Measurements from ENCODE around the gene HMCN1. TPM values are rescaled to one million over a fixed set of nuclear protein-coding genes. Genes with fewer than 3 reads are reported as not detected.

The HMCN1 gene
- total RNA-seq, 1 experiment from 2014 or later: 0.12 TPM

GRCh38 chr1:186191511-186191910 is 457.3 kb downstream of the HMCN1 start:
- Mint-ChIP-seq H3K4me3 (ENCODE audit: unreplicated experiment) (no peak overlapping the region), H3K9me3 (ENCODE audit: unreplicated experiment) (peaks cover 19% of the 10 kb centered on the region), H3K27me3 (ENCODE audit: insufficient read depth, unreplicated experiment) (no peaks in the 10 kb centered on the region), H3K27ac (ENCODE audit: low read depth, unreplicated experiment) (no peak overlapping the region), H3K4me1 (ENCODE audit: insufficient read depth, unreplicated experiment) (peaks cover 29% of the 10 kb centered on the region), H3K36me3 (ENCODE audit: insufficient read depth, unreplicated experiment) (no peaks in the 10 kb centered on the region)
- no peak for DNase-seq (ENCODE audit: unreplicated experiment)
- ChIA-PET POLR2A (interaction anchor here (0.6 to 5.3 kb wide), 3 partner anchors 13 to 373 kb away, joined by 3 to 24 read pairs (median 4); no protein-coding TSS in a partner anchor), CTCF (interaction anchor here (0.6 to 4.0 kb wide), 7 partner anchors 11 to 374 kb away, joined by 3 to 27 read pairs (median 3); no protein-coding TSS in a partner anchor)
- intact Hi-C loops (cut with micrococcal nuclease): no loop called here
- BruUV-seq (replicated peaks): no TSS peak
- no peak for TF ChIP-seq CTCF (IDR thresholded peaks at IDR 0.05; ENCODE audit: unreplicated experiment)

GRCh38 chr1:186193224-186193623 is 459.0 kb downstream of the HMCN1 start:
- TF ChIP-seq CTCF (IDR thresholded peaks at IDR 0.05; ENCODE audit: unreplicated experiment): no peak
- ChIA-PET CTCF (interaction anchor here (1.0 kb wide), 1 partner anchor 37 kb away, joined by 3 read pairs; no protein-coding TSS in a partner anchor), POLR2A (interaction anchor here (1.4 kb wide), 1 partner anchor 10 kb away, joined by 3 read pairs; no protein-coding TSS in a partner anchor)
- H3K36me3 Mint-ChIP-seq (ENCODE audit: insufficient read depth, unreplicated experiment): no peaks in the 10 kb centered on the region
- H3K9me3 Mint-ChIP-seq (ENCODE audit: unreplicated experiment): peaks cover 22% of the 10 kb centered on the region
- H3K4me3 Mint-ChIP-seq (ENCODE audit: unreplicated experiment): no peak overlapping the region
- intact Hi-C loops (cut with micrococcal nuclease): no loop called here
- no peak overlapping the region for H3K27ac Mint-ChIP-seq (ENCODE audit: low read depth, unreplicated experiment)
- BruUV-seq (replicated peaks): no TSS peak
- H3K27me3 Mint-ChIP-seq (ENCODE audit: insufficient read depth, unreplicated experiment): no peaks in the 10 kb centered on the region
- DNase-seq (ENCODE audit: unreplicated experiment): no peak
- H3K4me1 Mint-ChIP-seq (ENCODE audit: insufficient read depth, unreplicated experiment): peaks cover 13% of the 10 kb centered on the region

GRCh38 chr1:186194107-186194756 is 460.0 kb downstream of the HMCN1 start:
- no peak for DNase-seq (ENCODE audit: unreplicated experiment)
- TF ChIP-seq CTCF (IDR thresholded peaks at IDR 0.05; ENCODE audit: unreplicated experiment): no peak
- Mint-ChIP-seq H3K4me1 (ENCODE audit: insufficient read depth, unreplicated experiment) (peaks cover 4% of the 10 kb centered on the region), H3K27ac (ENCODE audit: low read depth, unreplicated experiment) (no peak overlapping the region), H3K4me3 (ENCODE audit: unreplicated experiment) (no peak overlapping the region), H3K27me3 (ENCODE audit: insufficient read depth, unreplicated experiment) (no peaks in the 10 kb centered on the region), H3K9me3 (ENCODE audit: unreplicated experiment) (peaks cover 26% of the 10 kb centered on the region), H3K36me3 (ENCODE audit: insufficient read depth, unreplicated experiment) (no peaks in the 10 kb centered on the region)
- intact Hi-C loops (cut with micrococcal nuclease): no loop called here
- BruUV-seq (replicated peaks): no TSS peak
- CTCF ChIA-PET: interaction anchor here (0.7 to 1.2 kb wide), 3 partner anchors 38 to 383 kb away, joined by 3 read pairs; no protein-coding TSS in a partner anchor
- POLR2A ChIA-PET: no interaction called here

GRCh38 chr1:186195377-186195931 is 461.3 kb downstream of the HMCN1 start:
- no peak for TF ChIP-seq CTCF (IDR thresholded peaks at IDR 0.05; ENCODE audit: unreplicated experiment)
- intact Hi-C loops (cut with micrococcal nuclease): no loop called here
- no peak overlapping the region for H3K4me3 Mint-ChIP-seq (ENCODE audit: unreplicated experiment)
- H3K36me3 Mint-ChIP-seq (ENCODE audit: insufficient read depth, unreplicated experiment): no peaks in the 10 kb centered on the region
- CTCF ChIA-PET: interaction anchor here (0.5 to 1.1 kb wide), 3 partner anchors 187 to 475 kb away, joined by 5 to 9 read pairs (median 6); no protein-coding TSS in a partner anchor
- BruUV-seq (replicated peaks): no TSS peak
- POLR2A ChIA-PET: interaction anchor here (0.6 kb wide), 1 partner anchor 58 kb away, joined by 3 read pairs; no protein-coding TSS in a partner anchor
- H3K9me3 Mint-ChIP-seq (ENCODE audit: unreplicated experiment): peaks cover 26% of the 10 kb centered on the region
- DNase-seq (ENCODE audit: unreplicated experiment): no peak
- H3K27me3 Mint-ChIP-seq (ENCODE audit: insufficient read depth, unreplicated experiment): no peaks in the 10 kb centered on the region
- H3K27ac Mint-ChIP-seq (ENCODE audit: low read depth, unreplicated experiment): no peak overlapping the region
- H3K4me1 Mint-ChIP-seq (ENCODE audit: insufficient read depth, unreplicated experiment): no peaks in the 10 kb centered on the region
